Measurements from ENCODE around the gene MAPKAPK2. TPM values are rescaled to one million over a fixed set of nuclear protein-coding genes. Genes with fewer than 3 reads are reported as not detected.

Gene MAPKAPK2
- total RNA-seq, 1 donor from 2014 or later: 63.1 TPM

- Mint-ChIP-seq H3K36me3 (no peaks in the 10 kb centered on the region), H3K27me3 (peaks cover 36% of the 10 kb centered on the region), H3K4me1 (ENCODE audit: unreplicated experiment) (no peaks in the 10 kb centered on the region), H3K4me3 (no peak overlapping the region), H3K9me3 (peaks cover 11% of the 10 kb centered on the region), H3K27ac (no peak overlapping the region)
- TF ChIP-seq, protein P1, sequence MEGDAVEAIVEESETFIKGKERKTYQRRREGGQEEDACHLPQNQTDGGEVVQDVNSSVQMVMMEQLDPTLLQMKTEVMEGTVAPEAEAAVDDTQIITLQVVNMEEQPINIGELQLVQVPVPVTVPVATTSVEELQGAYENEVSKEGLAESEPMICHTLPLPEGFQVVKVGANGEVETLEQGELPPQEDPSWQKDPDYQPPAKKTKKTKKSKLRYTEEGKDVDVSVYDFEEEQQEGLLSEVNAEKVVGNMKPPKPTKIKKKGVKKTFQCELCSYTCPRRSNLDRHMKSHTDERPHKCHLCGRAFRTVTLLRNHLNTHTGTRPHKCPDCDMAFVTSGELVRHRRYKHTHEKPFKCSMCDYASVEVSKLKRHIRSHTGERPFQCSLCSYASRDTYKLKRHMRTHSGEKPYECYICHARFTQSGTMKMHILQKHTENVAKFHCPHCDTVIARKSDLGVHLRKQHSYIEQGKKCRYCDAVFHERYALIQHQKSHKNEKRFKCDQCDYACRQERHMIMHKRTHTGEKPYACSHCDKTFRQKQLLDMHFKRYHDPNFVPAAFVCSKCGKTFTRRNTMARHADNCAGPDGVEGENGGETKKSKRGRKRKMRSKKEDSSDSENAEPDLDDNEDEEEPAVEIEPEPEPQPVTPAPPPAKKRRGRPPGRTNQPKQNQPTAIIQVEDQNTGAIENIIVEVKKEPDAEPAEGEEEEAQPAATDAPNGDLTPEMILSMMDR (conservative IDR thresholded peaks at IDR 0.05): no peak
- no peak for DNase-seq (ENCODE audit: extremely low spot score, unreplicated experiment)
Observed at GRCh38 chr1:206752481-206752880, 67.8 kb downstream of the MAPKAPK2 start.

GRCh38 chr1:206753141-206753540 lies 68.4 kb downstream of the MAPKAPK2 start:
- H3K36me3 Mint-ChIP-seq: no peaks in the 10 kb centered on the region

DNA sequence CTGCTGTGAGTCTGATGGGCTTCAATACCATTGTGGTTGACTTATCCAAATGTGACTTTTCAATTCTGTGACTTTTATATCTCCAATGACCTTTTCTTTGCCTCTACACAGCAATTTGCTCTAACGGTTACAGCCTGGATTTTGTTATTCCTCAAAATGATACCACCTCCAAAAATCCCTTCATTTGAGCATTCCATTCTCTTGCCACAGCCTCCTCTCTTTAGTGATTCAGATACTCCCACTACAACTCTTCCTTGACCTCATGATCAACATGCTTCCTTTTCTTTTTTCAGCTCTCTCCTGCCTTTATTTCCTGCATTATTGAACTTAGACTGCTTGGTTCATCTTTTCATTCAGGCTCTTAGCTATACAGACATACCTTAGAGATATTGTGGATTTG lies 69.3 kb downstream of the MAPKAPK2 start:
- no peak overlapping the region for H3K27ac Mint-ChIP-seq
- no peak for DNase-seq (ENCODE audit: extremely low spot score, unreplicated experiment)
- H3K4me1 Mint-ChIP-seq (ENCODE audit: unreplicated experiment): no peaks in the 10 kb centered on the region
- H3K36me3 Mint-ChIP-seq: no peaks in the 10 kb centered on the region
- peaks cover 11% of the 10 kb centered on the region for H3K9me3 Mint-ChIP-seq
- no peak overlapping the region for H3K4me3 Mint-ChIP-seq
- peaks cover 25% of the 10 kb centered on the region for H3K27me3 Mint-ChIP-seq
- TF ChIP-seq, protein P1 (conservative IDR thresholded peaks at IDR 0.05): no peak

More at GRCh38 chr1:206753141-206753540, 68.4 kb downstream of the MAPKAPK2 start:
- Mint-ChIP-seq H3K4me1 (ENCODE audit: unreplicated experiment) (no peaks in the 10 kb centered on the region), H3K9me3 (peaks cover 11% of the 10 kb centered on the region), H3K4me3 (no peak overlapping the region), H3K27me3 (peaks cover 34% of the 10 kb centered on the region), H3K27ac (no peak overlapping the region)
- no peak for DNase-seq (ENCODE audit: extremely low spot score, unreplicated experiment)
- TF ChIP-seq, protein P1 (conservative IDR thresholded peaks at IDR 0.05): no peak

GRCh38 chr1:206757524-206758266 lies 73.0 kb downstream of the MAPKAPK2 start:
- H3K9me3 Mint-ChIP-seq: peaks cover 7% of the 10 kb centered on the region
- peaks cover 8% of the 10 kb centered on the region for H3K27me3 Mint-ChIP-seq
- no peak overlapping the region for H3K4me3 Mint-ChIP-seq
- H3K27ac Mint-ChIP-seq: no peak overlapping the region
- no peak for DNase-seq (ENCODE audit: extremely low spot score, unreplicated experiment)
- peaks cover 8% of the 10 kb centered on the region for H3K4me1 Mint-ChIP-seq (ENCODE audit: unreplicated experiment)
- H3K36me3 Mint-ChIP-seq: no peaks in the 10 kb centered on the region
- TF ChIP-seq, protein P1 (conservative IDR thresholded peaks at IDR 0.05): no peak

GRCh38 chr1:206760590-206760989 lies 75.9 kb downstream of the MAPKAPK2 start:
- H3K27ac Mint-ChIP-seq: no peak overlapping the region
- H3K36me3 Mint-ChIP-seq: no peaks in the 10 kb centered on the region
- no peak for DNase-seq (ENCODE audit: extremely low spot score, unreplicated experiment)
- no peak overlapping the region for H3K4me3 Mint-ChIP-seq
- peaks cover 8% of the 10 kb centered on the region for H3K4me1 Mint-ChIP-seq (ENCODE audit: unreplicated experiment)
- TF ChIP-seq, protein P1 (conservative IDR thresholded peaks at IDR 0.05): no peak
- no peaks in the 10 kb centered on the region for H3K9me3 Mint-ChIP-seq
- H3K27me3 Mint-ChIP-seq: peaks cover 4% of the 10 kb centered on the region

Measured in type B pancreatic cell (in vitro differentiated cells).